Endothelial cell of umbilical vein (primary cell): ENCODE data around the gene C12orf43. TPM values are rescaled to one million over a fixed set of nuclear protein-coding genes. Genes with fewer than 3 reads are reported as not detected.
A peak's percentile ranks its signal among the peaks of the same experiment; 100 is the strongest.

Source experiments
- Bru-seq: library from RNA; stranded (reverse); fragments of 400-500 nt; gene quantifications from one replicate; lab custom pipeline; 2021; lab: Mats Ljungman, UMichigan
- BruChase-seq, 2 experiments: library from RNA; stranded (reverse); fragments of 400-500 nt; gene quantifications; one replicate each; lab custom pipeline; 2021; lab: Mats Ljungman, UMichigan
- BruUV-seq: library from RNA; stranded (reverse); fragments of 400-500 nt; replicated peaks from 2 replicates; lab custom pipeline; 2021; lab: Mats Ljungman, UMichigan
- CTCF ChIA-PET: fragments of 300-600, 350-600 bp; sonication (Branson Sonifier 250); formaldehyde crosslinking; loops from one replicate; lab custom pipeline; 2021; ENCODE audit warnings: antibody characterized with exemption, inconsistent platforms; lab: Charles Lee
- POLR2A ChIA-PET: fragments of 300-600, 350-600 bp; sonication (Branson Sonifier 250); formaldehyde crosslinking; loops from one replicate; lab custom pipeline; 2021; ENCODE audit warnings: antibody characterized with exemption, inconsistent platforms; lab: Charles Lee
- DNase-seq: peaks from one replicate; pipeline ENCODE4 v3.0.0-alpha.2; 2011; ENCODE audit warnings: low read depth, low spot score
- FAIRE-seq: peaks from 2 replicates; lab custom pipeline; 2011; peaks lifted over from hg19 to GRCh38; lab: Jason Lieb, UNC
- H2AFZ ChIP-seq: 2 replicates; pipeline ENCODE4 v1.6.0; 2012; ENCODE audit warnings: low read depth, low read length, control low read depth, inconsistent platforms
- H3K27ac ChIP-seq: 2 replicates; pipeline ENCODE4 v1.5.1; 2011; ENCODE audit warnings: low read depth, mild to moderate bottlenecking, control low read depth, low read length, moderate library complexity; ENCODE audit not compliant: insufficient read depth
- H3K27me3 ChIP-seq, 2 experiments: 2 replicates each; pipeline versions ENCODE4 v1.6.0 to v1.6.1; 2011; ENCODE audit warnings: low read length in 2 of 2, mixed read lengths in 1 of 2; ENCODE audit not compliant: control insufficient read depth in 2 of 2, insufficient read depth in 2 of 2
- H3K36me3 ChIP-seq, 2 experiments: 2 replicates in 1 of 2; 3 replicates in 1 of 2; pipeline ENCODE4 v1.5.1; 2011; ENCODE audit warnings: low read length in 2 of 2, mild to moderate bottlenecking in 1 of 2, moderate library complexity in 1 of 2; ENCODE audit not compliant: control insufficient read depth in 2 of 2, insufficient read depth in 2 of 2; ENCODE audit errors: extremely low read depth in 1 of 2
- H3K4me1 ChIP-seq: 3 replicates; pipeline ENCODE4 v1.5.1; 2011; ENCODE audit warnings: mild to moderate bottlenecking, low read length; ENCODE audit not compliant: control insufficient read depth, insufficient read depth; ENCODE audit errors: extremely low read depth
- H3K4me2 ChIP-seq: 2 replicates; pipeline ENCODE4 v1.6.1; 2011; ENCODE audit warnings: low read length, control low read depth, mixed read lengths; ENCODE audit not compliant: insufficient read depth
- H3K4me3 ChIP-seq, 3 experiments: fragments of 200-600 bp in 1 of 3; sonication (generic), shearing (Covaris generic) in 1 of 3; replicated peaks in 1 of 3; 2 replicates each; pipeline ENCODE4 v1.5.1; 2011 to 2016; ENCODE audit warnings: control low read depth in 3 of 3, low read length in 3 of 3, mild to moderate bottlenecking in 2 of 3, inconsistent platforms in 1 of 3, low read depth in 1 of 3, moderate library complexity in 1 of 3; ENCODE audit not compliant: insufficient read depth in 1 of 3
- H3K79me2 ChIP-seq: 2 replicates; pipeline ENCODE4 v1.6.0; 2012; ENCODE audit warnings: low read length, inconsistent platforms; ENCODE audit not compliant: control insufficient read depth, insufficient read depth
- H3K9ac ChIP-seq: replicated peaks from 2 replicates; pipeline ENCODE3; 2011; ENCODE audit warnings: low read length, control low read depth; ENCODE audit not compliant: insufficient read depth; ENCODE audit errors: extremely low read depth
- H3K9me1 ChIP-seq: replicated peaks from 3 replicates; pipeline ENCODE4 v1.6.0; 2011; ENCODE audit warnings: mild to moderate bottlenecking, low read length; ENCODE audit not compliant: control insufficient read depth, insufficient read depth; ENCODE audit errors: extremely low read depth
- H3K9me3 ChIP-seq: replicated peaks from 2 replicates; pipeline ENCODE4 v1.5.1; 2012; ENCODE audit warnings: low read length, inconsistent platforms; ENCODE audit not compliant: control insufficient read depth, insufficient read depth
- H4K20me1 ChIP-seq: replicated peaks from 2 replicates; pipeline ENCODE3; 2011; ENCODE audit warnings: mild to moderate bottlenecking, low read length; ENCODE audit not compliant: control insufficient read depth, insufficient read depth; ENCODE audit errors: extremely low read depth
- FOS ChIP-seq: IDR thresholded peaks from 2 replicates; pipeline ENCODE4 v1.6.1; 2011; ENCODE audit warnings: mild to moderate bottlenecking, low read length, moderate library complexity, borderline replicate concordance; ENCODE audit not compliant: insufficient read depth
- GATA2 ChIP-seq: IDR thresholded peaks from 2 replicates; pipeline ENCODE4 v1.7.0; 2011; ENCODE audit warnings: low read depth, mild to moderate bottlenecking, moderate library complexity, mixed read lengths, low read length; ENCODE audit not compliant: insufficient read length, insufficient read depth
- JUN ChIP-seq: IDR thresholded peaks from 2 replicates; pipeline ENCODE4 v1.6.1; 2011; ENCODE audit warnings: borderline replicate concordance, low read depth; ENCODE audit not compliant: insufficient read length, insufficient read depth
- MYC ChIP-seq: IDR thresholded peaks from one replicate; pipeline ENCODE4 v1.6.1; 2011; ENCODE audit warnings: mild to moderate bottlenecking, low read depth, low read length
- POLR2A ChIP-seq: IDR thresholded peaks from 2 replicates; pipeline ENCODE4 v1.6.1; 2012; ENCODE audit warnings: low read depth, mild to moderate bottlenecking, control low read depth, low read length
- POLR2AphosphoS5 ChIP-seq: IDR thresholded peaks from 2 replicates; pipeline ENCODE4 v1.6.1; 2012; ENCODE audit warnings: low read depth, mild to moderate bottlenecking, control low read depth, low read length, moderate library complexity; ENCODE audit not compliant: insufficient read depth
- dilution Hi-C: fragments of 300-500 bp; cut with MboI; formaldehyde crosslinking; loops from one replicate; pipeline ENCODE4 v1.15.0; 2019; ENCODE audit warnings: low sequenced_read_pairs; ENCODE audit not compliant: extremely low pct_ligation_motif_present
- intact Hi-C: fragments of 100-400 bp; cut with micrococcal nuclease; formaldehyde crosslinking; loops from one replicate; pipeline ENCODE4 v1.10.0; 2022
- long read RNA-seq: library from polyadenylated mRNA; stranded (forward); transcript quantifications from one replicate; pipeline ENCODE4 v2.0.0, GENCODE V29; 2021
- polyA minus RNA-seq, 3 experiments: library from RNA; depleted of rRNA, polyadenylated mRNA; stranded (reverse); fragments of >200 nt; gene quantifications; 1 replicate in 1 of 3; 2 replicates in 2 of 3; pipeline ENCODE4 v1.2.3, GENCODE V29; 2011
- polyA plus RNA-seq, 4 experiments: library from polyadenylated mRNA; depleted of rRNA in 3 of 4; stranded (reverse) in 3 of 4; unstranded in 1 of 4; fragments of >200 nt; gene quantifications; 2 replicates each; pipeline versions ENCODE4 v1.2.1 to v1.2.3, GENCODE V29; 2011 to 2012; ENCODE audit warnings: missing spikeins in 1 of 4
- total RNA-seq: library from RNA; stranded (reverse); gene quantifications from 2 replicates; pipeline ENCODE4 v1.2.3, GENCODE V29; 2021
- TF ChIP-seq, protein P1 (sequence below): IDR thresholded peaks from 2 replicates; pipeline ENCODE4 v1.6.1; 2011; ENCODE audit not compliant: insufficient read depth, insufficient read length

The C12orf43 gene, protein sequence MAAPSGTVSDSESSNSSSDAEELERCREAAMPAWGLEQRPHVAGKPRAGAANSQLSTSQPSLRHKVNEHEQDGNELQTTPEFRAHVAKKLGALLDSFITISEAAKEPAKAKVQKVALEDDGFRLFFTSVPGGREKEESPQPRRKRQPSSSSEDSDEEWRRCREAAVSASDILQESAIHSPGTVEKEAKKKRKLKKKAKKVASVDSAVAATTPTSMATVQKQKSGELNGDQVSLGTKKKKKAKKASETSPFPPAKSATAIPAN
- 24.7 and 26.1 TPM in 2 replicates for total RNA-seq
- 9.6 and 12.3 TPM in 2 replicates for polyA plus RNA-seq
- 16.8 and 19.6 TPM in 2 replicates for polyA plus RNA-seq (2011; cell fraction: cytosol; rRNA removed)
- 12.6 and 14.9 TPM in 2 replicates for polyA plus RNA-seq (2011; cell fraction: nucleus; rRNA removed)
- 15.6 and 17.2 TPM in 2 replicates for polyA plus RNA-seq (2012)
- polyA minus RNA-seq = 7.2 and 11.3 TPM in 2 replicates
- polyA minus RNA-seq (2011; cell fraction: cytosol; rRNA and poly(A)+ RNA removed) = 4.9 TPM
- 10.5 and 12.4 TPM in 2 replicates for polyA minus RNA-seq (2011; cell fraction: nucleus; rRNA and poly(A)+ RNA removed)
- Bru-seq, nascent RNA = percentile 70 among the genes with signal in this experiment
- percentile 64 among the genes with signal in this experiment for BruChase-seq, experiment 1, labeled RNA remaining after a 6-hour chase
- BruChase-seq, experiment 2, labeled RNA remaining after a 2-hour chase = percentile 66 among the genes with signal in this experiment
- long read RNA-seq, full-length matches to known transcripts = 9 of 40 reads
- long read RNA-seq, partial matches to known transcripts = 0 of 40 reads
- long read RNA-seq, other reads (novel, unspliced or antisense) = 31 of 40 reads

DNA sequence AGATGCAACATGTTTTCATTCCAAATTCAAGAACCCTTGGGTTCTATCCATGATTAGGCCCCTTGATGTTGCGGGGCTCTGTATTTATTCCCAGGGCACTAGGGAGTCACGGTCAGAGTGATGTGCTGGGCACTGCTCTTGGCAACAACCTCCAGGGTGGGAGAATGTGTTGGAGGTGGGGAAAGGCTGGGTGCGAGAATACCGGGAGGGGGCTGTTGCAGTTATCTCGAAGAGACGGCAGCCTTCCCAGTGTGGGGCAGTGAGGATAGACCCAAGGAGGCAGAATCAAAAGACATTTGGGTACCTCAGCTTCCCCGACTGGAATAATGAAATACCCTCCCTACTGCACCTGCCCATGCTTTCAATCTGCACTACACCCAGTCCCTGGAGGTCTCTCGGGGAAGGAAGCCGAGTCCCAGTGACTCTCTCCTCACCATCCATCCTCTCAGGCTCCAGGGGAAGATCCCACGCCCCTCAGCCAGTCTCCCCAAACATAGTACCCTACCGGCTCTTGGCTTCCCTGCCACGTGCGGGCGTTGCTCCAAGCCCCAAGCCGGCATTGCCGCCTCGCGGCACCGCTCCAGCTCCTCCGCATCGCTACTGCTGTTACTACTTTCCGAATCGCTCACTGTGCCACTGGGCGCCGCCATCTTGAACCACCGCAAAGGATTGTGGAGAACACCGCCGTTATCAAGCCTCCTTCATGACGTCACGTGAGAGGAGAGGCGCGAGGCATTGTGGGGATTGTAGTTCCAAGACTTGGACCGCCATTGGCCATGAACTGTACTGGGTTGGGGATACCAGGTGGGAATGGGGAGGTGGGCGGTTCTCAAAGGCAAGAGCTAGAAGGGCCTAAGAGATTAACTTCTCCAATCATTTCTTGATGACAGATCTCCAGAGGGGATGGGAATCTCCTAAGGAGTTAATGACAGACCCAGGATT is at the start of gene C12orf43:
TSS of gene C12orf43 (minus strand) at position 663 of the 942 bp plus-strand sequence. CDS start at position 650, 13 bp downstream.
- peak within 1 kb of the TSS; percentile 63 for H2AFZ ChIP-seq
- H3K9me1 ChIP-seq = no peaks in the 10 kb centered on the region
- intact Hi-C loops = no loop called here
- peaks cover 3 to 6% of the 10 kb centered on the region in 2 experiments for H3K27me3 ChIP-seq
- H3K9me3 ChIP-seq = no peaks in the 10 kb centered on the region
- dilution Hi-C loops = no loop called here
- TF ChIP-seq FOS (no peak), POLR2A (peak; percentile 87), JUN (peak; percentile 31), GATA2 (no peak), POLR2AphosphoS5 (peak; percentile 74), MYC (no peak)
- TF ChIP-seq, protein P1, sequence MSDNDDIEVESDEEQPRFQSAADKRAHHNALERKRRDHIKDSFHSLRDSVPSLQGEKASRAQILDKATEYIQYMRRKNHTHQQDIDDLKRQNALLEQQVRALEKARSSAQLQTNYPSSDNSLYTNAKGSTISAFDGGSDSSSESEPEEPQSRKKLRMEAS = peak; percentile 53
- H3K9ac ChIP-seq = peak within 1 kb of the TSS; percentile 72
- peaks cover 0 to 6% of the 10 kb centered on the region in 2 experiments for H3K36me3 ChIP-seq
- peak within 1 kb of the TSS; percentile 46 to 96 (median 77) for H3K4me3 ChIP-seq
- DNase-seq (peak; percentile 91), FAIRE-seq (peak; percentile 96)
- peaks cover 3% of the 10 kb centered on the region for H3K4me1 ChIP-seq
- no peaks in the 10 kb centered on the region for H4K20me1 ChIP-seq
- H3K27ac ChIP-seq = peak within 1 kb of the TSS; percentile 30
- BruUV-seq = TSS peak; percentile 33
- H3K4me2 ChIP-seq = peak within 1 kb of the TSS; percentile 52
- ChIA-PET POLR2A (no interaction called here), CTCF (no interaction called here)
- peaks cover 9% of the 10 kb centered on the region for H3K79me2 ChIP-seq
